ENCODE results near the gene AMDHD2. TPM values are rescaled to one million over a fixed set of nuclear protein-coding genes. Genes with fewer than 3 reads are reported as not detected.

The AMDHD2 gene
- total and polyA plus RNA-seq, 2 of the 13 experiments (the other 11 are each of a cell fraction or from before 2014, with no cell fraction given), result 33.5 to 39.1 TPM

DNA sequence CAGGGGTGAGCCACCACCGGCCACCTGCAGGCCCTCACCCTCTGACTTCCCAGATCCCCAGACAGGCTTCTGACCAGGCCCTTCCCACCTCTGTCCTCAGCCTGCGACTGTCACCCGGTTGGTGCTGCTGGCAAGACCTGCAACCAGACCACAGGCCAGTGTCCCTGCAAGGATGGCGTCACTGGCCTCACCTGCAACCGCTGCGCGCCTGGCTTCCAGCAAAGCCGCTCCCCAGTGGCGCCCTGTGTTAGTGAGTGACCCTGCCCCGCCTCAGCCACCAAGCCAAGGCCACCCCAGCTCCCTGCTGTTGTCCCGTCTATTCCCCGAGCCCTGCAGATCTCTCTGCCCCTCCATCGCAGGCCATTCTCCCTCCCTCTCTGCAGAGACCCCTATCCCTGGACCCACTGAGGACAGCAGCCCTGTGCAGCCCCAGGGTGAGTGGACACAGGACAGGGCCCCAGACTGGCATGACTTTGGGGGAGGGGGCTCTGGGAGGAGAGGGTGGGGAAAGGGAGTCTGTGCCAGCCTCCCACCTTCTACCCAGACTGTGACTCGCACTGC, 47.2 kb upstream of the AMDHD2 start (continued):
- TF ChIP-seq ATF7 (IDR thresholded peaks at IDR 0.05), result no peak
- 0 out of 2 replicates have a peak, but pooled peaks have one; percentile 39 for TF ChIP-seq ATF7 (CRISPR knock-in tag; IDR thresholded peaks at IDR 0.05)
- TF ChIP-seq NFYC (CRISPR knock-in tag; IDR thresholded peaks at IDR 0.05), result no peak
- TF ChIP-seq, protein P1, sequence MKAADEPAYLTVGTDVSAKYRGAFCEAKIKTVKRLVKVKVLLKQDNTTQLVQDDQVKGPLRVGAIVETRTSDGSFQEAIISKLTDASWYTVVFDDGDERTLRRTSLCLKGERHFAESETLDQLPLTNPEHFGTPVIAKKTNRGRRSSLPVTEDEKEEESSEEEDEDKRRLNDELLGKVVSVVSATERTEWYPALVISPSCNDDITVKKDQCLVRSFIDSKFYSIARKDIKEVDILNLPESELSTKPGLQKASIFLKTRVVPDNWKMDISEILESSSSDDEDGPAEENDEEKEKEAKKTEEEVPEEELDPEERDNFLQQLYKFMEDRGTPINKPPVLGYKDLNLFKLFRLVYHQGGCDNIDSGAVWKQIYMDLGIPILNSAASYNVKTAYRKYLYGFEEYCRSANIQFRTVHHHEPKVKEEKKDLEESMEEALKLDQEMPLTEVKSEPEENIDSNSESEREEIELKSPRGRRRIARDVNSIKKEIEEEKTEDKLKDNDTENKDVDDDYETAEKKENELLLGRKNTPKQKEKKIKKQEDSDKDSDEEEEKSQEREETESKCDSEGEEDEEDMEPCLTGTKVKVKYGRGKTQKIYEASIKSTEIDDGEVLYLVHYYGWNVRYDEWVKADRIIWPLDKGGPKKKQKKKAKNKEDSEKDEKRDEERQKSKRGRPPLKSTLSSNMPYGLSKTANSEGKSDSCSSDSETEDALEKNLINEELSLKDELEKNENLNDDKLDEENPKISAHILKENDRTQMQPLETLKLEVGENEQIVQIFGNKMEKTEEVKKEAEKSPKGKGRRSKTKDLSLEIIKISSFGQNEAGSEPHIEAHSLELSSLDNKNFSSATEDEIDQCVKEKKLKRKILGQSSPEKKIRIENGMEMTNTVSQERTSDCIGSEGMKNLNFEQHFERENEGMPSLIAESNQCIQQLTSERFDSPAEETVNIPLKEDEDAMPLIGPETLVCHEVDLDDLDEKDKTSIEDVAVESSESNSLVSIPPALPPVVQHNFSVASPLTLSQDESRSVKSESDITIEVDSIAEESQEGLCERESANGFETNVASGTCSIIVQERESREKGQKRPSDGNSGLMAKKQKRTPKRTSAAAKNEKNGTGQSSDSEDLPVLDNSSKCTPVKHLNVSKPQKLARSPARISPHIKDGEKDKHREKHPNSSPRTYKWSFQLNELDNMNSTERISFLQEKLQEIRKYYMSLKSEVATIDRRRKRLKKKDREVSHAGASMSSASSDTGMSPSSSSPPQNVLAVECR (CRISPR knock-in tag; IDR thresholded peaks at IDR 0.05; ENCODE audit: borderline replicate concordance), result no peak
- 0 out of 2 replicates have a peak, but pooled peaks have one; percentile 45 for TF ChIP-seq HOXD1 (CRISPR knock-in tag; IDR thresholded peaks at IDR 0.05)
- no peak for TF ChIP-seq ZNF816 (CRISPR knock-in tag; IDR thresholded peaks at IDR 0.05; ENCODE audit: borderline replicate concordance)
- TF ChIP-seq ARNT2 (CRISPR knock-in tag; IDR thresholded peaks at IDR 0.05; ENCODE audit: low read depth), result 0 out of 2 replicates have a peak, but pooled peaks have one; percentile 43
- TF ChIP-seq ZNF33B (CRISPR knock-in tag; IDR thresholded peaks at IDR 0.05), result no peak
- peak; percentile 61; the same call in 1 of the 2 replicates for TF ChIP-seq SAP130 (CRISPR knock-in tag; IDR thresholded peaks at IDR 0.05; ENCODE audit: low read depth)
- TF ChIP-seq ZBTB7B (CRISPR knock-in tag; IDR thresholded peaks at IDR 0.05), result 0 out of 2 replicates have a peak, but pooled peaks have one; percentile 5
- TF ChIP-seq IRF2 (CRISPR knock-in tag; IDR thresholded peaks at IDR 0.05), result no peak
- no peak for TF ChIP-seq SNAPC2 (CRISPR knock-in tag; IDR thresholded peaks at IDR 0.05)
- TF ChIP-seq, protein P2, sequence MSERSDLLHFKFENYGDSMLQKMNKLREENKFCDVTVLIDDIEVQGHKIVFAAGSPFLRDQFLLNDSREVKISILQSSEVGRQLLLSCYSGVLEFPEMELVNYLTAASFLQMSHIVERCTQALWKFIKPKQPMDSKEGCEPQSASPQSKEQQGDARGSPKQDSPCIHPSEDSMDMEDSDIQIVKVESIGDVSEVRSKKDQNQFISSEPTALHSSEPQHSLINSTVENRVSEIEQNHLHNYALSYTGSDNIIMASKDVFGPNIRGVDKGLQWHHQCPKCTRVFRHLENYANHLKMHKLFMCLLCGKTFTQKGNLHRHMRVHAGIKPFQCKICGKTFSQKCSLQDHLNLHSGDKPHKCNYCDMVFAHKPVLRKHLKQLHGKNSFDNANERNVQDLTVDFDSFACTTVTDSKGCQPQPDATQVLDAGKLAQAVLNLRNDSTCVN (CRISPR knock-in tag; IDR thresholded peaks at IDR 0.05; ENCODE audit: borderline replicate concordance), result no peak
- no peak for TF ChIP-seq MLLT10 (CRISPR knock-in tag; IDR thresholded peaks at IDR 0.05)
- TF ChIP-seq, protein P3, sequence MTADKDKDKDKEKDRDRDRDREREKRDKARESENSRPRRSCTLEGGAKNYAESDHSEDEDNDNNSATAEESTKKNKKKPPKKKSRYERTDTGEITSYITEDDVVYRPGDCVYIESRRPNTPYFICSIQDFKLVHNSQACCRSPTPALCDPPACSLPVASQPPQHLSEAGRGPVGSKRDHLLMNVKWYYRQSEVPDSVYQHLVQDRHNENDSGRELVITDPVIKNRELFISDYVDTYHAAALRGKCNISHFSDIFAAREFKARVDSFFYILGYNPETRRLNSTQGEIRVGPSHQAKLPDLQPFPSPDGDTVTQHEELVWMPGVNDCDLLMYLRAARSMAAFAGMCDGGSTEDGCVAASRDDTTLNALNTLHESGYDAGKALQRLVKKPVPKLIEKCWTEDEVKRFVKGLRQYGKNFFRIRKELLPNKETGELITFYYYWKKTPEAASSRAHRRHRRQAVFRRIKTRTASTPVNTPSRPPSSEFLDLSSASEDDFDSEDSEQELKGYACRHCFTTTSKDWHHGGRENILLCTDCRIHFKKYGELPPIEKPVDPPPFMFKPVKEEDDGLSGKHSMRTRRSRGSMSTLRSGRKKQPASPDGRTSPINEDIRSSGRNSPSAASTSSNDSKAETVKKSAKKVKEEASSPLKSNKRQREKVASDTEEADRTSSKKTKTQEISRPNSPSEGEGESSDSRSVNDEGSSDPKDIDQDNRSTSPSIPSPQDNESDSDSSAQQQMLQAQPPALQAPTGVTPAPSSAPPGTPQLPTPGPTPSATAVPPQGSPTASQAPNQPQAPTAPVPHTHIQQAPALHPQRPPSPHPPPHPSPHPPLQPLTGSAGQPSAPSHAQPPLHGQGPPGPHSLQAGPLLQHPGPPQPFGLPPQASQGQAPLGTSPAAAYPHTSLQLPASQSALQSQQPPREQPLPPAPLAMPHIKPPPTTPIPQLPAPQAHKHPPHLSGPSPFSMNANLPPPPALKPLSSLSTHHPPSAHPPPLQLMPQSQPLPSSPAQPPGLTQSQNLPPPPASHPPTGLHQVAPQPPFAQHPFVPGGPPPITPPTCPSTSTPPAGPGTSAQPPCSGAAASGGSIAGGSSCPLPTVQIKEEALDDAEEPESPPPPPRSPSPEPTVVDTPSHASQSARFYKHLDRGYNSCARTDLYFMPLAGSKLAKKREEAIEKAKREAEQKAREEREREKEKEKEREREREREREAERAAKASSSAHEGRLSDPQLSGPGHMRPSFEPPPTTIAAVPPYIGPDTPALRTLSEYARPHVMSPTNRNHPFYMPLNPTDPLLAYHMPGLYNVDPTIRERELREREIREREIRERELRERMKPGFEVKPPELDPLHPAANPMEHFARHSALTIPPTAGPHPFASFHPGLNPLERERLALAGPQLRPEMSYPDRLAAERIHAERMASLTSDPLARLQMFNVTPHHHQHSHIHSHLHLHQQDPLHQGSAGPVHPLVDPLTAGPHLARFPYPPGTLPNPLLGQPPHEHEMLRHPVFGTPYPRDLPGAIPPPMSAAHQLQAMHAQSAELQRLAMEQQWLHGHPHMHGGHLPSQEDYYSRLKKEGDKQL (CRISPR knock-in tag; IDR thresholded peaks at IDR 0.05; ENCODE audit: low read depth), result no peak
- peak; percentile 30 for TF ChIP-seq AGO1 (IDR thresholded peaks at IDR 0.05; ENCODE audit: low read depth, low read length, poor library complexity, severe bottlenecking)
- peak; percentile 18 for TF ChIP-seq TAF15 (IDR thresholded peaks at IDR 0.05; ENCODE audit: low read depth, low read length, poor library complexity, severe bottlenecking)
